HEK293 (cell line): ENCODE results near the gene MAGI1.

Source experiments
- ZNF138 ChIP-seq: fragments of 450-650 bp; formaldehyde crosslinking; IDR thresholded peaks from 2 replicates; pipeline ENCODE4 v1.5.1; 2016; ENCODE audit warnings: missing biosample characterization, missing genetic modification characterization, borderline replicate concordance
- ZNF561 ChIP-seq: fragments of 450-650 bp; IDR thresholded peaks from 2 replicates; pipeline ENCODE4 v1.5.1; 2018; ENCODE audit warnings: missing biosample characterization, missing genetic modification characterization, borderline replicate concordance
- ZNF623 ChIP-seq: fragments of 450-650 bp; formaldehyde crosslinking; IDR thresholded peaks from 2 replicates; pipeline ENCODE4 v1.5.1; 2016; ENCODE audit warnings: missing biosample characterization, missing genetic modification characterization

GRCh38 chr3:65597226-65597951, 441.3 kb downstream of the MAGI1 start:
- TF ChIP-seq ZNF138: no peak
- TF ChIP-seq ZNF561 (tag by site-specific recombination): no peak
- no peak for TF ChIP-seq ZNF623
